GM18870 (cell line): ENCODE measurements around the gene EPC1.
"Not testable (repeated sequence)": the region's sequence is repeated elsewhere in the genome, so short reads cannot be mapped to it uniquely, and the experiment has no call there.

ENCODE experiments used
- ATAC-seq: cut with Tn5 transposase; IDR thresholded peaks from one replicate; pipeline ENCODE4 v1.9.1; 2021; ENCODE audit warnings: moderate library complexity; ENCODE audit not compliant: unreplicated experiment

Gene EPC1

GRCh38 chr10:32346551-32347362 lies at the start of gene EPC1:
Gene EPC1 (minus strand): TSS chr10:32347158. CDS start chr10:32346915, 243 bp downstream.
- ATAC-seq: peak; percentile 63

- no peak for ATAC-seq
Measured at GRCh38 chr10:32393911-32394310, 47.0 kb upstream of the EPC1 start.

GRCh38 chr10:32392284-32392683 lies 45.3 kb upstream of the EPC1 start:
- ATAC-seq: not testable (repeated sequence)

DNA sequence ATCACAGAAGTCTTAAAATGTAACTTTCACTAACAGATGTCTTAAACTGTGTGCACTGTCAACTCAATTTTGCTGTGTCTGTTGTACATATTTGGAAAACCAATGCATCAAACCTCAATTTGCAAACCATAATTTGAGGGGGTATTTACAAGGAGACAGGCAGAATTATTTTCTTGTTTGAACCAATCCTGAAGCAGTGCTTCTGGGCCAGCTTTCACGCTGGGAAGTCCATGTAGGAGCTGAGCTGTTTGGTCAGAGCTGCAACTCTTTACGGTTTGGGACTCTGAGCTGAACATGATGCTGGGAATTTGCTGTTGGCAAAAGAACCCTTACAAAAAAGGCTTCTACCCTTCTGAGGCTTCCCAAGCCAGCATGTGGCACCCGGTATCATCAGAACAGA lies 43.2 kb upstream of the EPC1 start:
- ATAC-seq: no peak

- no peak for ATAC-seq
Measured at GRCh38 chr10:32388258-32389027, 41.5 kb upstream of the EPC1 start.

GRCh38 chr10:32386623-32387260 lies 39.8 kb upstream of the EPC1 start:
- no peak for ATAC-seq

DNA sequence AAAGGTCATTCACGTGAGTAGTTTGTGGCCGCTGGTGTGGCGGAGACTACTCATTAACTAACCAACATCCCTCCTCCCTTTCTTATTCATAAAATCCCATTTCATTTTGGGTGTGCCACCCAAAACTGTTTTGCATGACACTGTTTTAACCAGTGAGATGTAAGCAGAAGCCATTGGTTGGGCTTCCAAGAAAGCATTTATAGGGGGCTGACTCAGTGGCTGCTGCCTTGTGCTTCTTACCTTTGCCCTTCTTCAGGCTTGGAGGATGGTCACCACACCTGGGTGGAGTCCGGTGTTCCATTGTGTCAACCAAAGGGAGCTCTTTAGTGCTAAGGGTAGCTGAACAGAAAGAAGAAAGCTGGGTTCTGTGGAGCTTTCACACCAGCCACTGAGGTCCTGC lies 37.2 kb upstream of the EPC1 start:
- ATAC-seq: no peak

DNA sequence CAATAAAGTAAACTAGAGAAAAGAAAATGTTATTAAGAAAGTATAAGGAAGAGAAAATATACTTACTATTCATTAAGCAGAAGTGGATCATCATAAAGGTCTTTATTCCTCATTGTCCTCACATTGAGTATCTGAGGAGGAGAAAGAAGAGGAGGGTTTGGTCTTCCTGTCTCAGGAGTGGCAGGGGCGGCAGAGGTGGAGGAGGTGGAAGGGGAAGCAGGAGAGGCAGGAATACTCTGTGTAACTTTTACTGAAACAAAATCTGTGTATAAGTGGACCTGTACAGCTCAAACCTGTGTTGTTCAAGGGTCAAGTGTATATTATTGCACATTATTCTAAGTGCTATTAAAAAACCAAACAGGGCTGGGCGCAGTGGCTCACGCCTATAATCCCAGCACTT lies 34.2 kb upstream of the EPC1 start:
- ATAC-seq: no peak

GRCh38 chr10:32379950-32380551 lies 33.1 kb upstream of the EPC1 start:
- no peak for ATAC-seq

DNA sequence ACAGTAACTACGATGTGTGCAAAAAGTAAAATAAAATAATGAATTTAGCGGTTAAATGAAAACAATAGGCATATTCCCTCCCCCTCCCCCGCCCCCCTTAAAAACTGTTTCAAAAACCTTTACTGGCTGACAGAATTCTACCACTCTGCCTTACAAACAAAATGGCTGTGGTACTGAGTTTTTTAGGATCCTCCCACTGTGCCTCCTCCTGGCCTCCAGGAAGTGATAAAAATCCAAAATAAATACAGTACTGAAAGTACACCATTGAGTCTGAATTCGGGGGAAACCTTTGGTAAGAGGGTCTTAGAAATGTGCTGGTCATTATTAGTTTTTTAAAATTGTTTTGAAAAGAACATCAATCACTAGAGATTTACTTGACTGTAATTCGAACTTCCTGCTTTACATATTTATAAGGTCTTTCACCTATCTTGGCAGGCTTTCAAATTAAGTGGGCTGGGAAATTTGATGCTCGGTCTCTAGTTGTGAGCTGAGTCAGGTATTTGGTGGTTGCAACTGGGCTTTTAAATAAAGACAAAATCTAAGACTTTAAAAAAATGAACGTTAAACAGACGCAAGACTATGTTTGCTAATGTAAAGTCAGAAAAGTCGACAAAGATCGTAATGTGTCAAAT lies 32.5 kb upstream of the EPC1 start:
- no peak for ATAC-seq

GRCh38 chr10:32378363-32379317 lies 31.7 kb upstream of the EPC1 start:
- ATAC-seq: peak; percentile 80

DNA sequence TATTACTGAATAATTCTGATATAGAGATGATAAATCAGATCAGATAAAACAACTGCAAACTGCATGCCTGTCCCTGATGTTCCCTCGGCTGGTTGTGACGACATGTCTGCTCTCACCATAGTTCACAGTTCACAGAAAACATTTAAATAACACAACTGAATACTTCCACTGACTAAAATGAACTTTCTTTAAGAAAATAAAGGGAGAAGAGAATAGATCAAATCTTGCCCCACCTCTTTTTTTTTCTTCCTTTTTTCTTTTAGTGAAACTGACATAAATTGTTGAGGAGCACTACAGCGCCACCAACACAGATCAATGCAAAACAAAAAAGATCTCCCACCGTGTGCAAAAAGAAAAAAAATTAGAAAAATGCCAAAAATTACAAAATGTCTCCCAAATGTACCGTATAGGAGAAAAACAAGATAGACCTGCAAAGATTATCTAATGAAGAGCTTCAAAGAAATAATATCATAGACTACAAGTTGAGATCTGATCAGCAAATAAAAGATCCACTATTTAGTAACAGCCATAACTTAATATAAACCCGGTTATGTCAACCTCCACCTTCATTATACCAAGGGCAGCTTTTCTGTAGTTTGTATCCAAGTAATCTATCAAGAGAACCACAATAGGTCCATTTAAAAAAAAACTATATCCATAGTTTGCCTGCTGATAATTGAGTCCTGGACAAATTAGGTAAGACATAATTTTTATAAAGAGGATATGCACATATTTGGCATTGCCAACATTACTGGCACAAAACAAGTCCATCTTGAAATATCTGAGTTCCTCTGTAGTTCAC lies 30.7 kb upstream of the EPC1 start:
- ATAC-seq: no peak

GRCh38 chr10:32376771-32377170 lies 29.8 kb upstream of the EPC1 start:
- no peak for ATAC-seq

GRCh38 chr10:32376097-32376496 lies 29.1 kb upstream of the EPC1 start:
- ATAC-seq: no peak

DNA sequence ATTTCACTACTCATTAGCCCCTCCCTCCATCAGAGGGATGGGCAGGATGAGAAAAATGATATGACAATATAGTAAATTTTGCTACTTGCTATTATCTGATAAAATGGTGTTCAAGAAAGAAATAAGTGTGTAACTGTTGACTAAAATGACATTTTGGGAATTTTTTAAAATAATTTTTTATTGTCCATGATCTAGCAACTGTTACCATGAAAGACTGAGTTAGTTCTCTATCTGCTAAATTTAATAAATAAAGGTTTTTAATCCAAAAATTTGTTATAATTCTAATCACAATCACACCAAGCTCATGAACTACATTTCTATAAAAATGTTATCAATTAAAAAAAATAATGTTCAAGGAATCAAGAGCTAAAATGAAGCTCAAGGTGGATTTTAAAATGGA lies 28.7 kb upstream of the EPC1 start:
- ATAC-seq: no peak

DNA sequence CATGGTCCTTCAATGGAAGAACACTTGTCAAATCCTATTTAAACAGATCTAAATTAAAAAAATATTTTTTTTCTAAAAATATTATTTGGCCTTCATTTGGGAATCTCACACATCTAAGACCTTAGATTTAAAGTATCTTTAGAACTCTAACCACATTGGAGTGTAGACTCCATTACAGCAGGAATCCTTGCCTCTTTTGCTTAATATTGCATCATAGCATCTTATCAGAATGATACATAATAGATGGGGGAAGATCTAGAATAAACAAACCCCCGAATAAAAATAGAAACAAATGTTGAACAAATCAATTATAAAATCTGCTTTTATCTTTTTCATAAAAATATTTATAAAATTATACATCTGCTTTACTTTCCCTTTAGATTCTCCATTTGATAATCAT lies 27.6 kb upstream of the EPC1 start:
- ATAC-seq: no peak

DNA sequence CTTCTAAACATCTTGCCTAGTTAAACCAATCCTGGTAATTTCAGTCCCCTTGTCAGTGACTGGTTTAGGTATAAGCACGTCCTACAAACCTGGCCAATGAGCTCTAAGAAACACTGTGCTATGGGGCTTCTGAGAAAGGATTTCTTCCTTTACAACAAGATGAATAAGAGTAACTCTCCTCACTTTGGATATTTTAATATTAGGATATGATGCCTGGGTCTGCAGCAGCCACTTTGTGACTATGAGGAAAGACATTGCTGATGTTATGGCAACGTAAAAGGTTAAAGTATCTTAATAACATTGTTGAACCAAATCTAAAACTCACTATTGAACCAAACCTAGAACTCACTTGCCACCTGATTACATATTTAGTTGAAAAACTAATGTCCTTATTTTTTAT lies 26.5 kb upstream of the EPC1 start:
- no peak for ATAC-seq

- ATAC-seq: no peak
Measured at GRCh38 chr10:32373031-32373430, 26.1 kb upstream of the EPC1 start.
